Activated T-helper 2 cell treated with anti-CD3 and anti-CD28 coated beads, Interferon-gamma antibody, Interleukin-2, Interleukin-4, amounts not matched to agents 10 μg/mL and 5 μg/mL and 100 μg/mL, durations not matched to agents 14 hours and 24 hours and 36 hours (primary cell): Measurements from ENCODE around the gene CYB561D2. TPM values are rescaled to one million over a fixed set of nuclear protein-coding genes. Genes with fewer than 3 reads are reported as not detected.

Source experiments
- DNase-seq: peaks from one replicate; pipeline ENCODE4 v3.0.0; 2021; ENCODE audit warnings: low spot score
- H3K27ac Mint-ChIP-seq: one replicate; pipeline ENCODE4 v1.8.0; 2021; ENCODE audit warnings: mixed read lengths
- H3K27me3 Mint-ChIP-seq: one replicate; pipeline ENCODE4 v1.8.0; 2021; ENCODE audit warnings: low read depth, mixed read lengths
- H3K36me3 Mint-ChIP-seq: one replicate; pipeline ENCODE4 v1.8.0; 2021; ENCODE audit warnings: low read depth, mixed read lengths
- H3K4me1 Mint-ChIP-seq: one replicate; pipeline ENCODE4 v1.8.0; 2021; ENCODE audit warnings: low read depth, mixed read lengths
- H3K4me3 Mint-ChIP-seq: one replicate; pipeline ENCODE4 v1.8.0; 2021; ENCODE audit warnings: low read depth, mild to moderate bottlenecking, moderate library complexity, mixed read lengths
- H3K9me3 Mint-ChIP-seq: one replicate; pipeline ENCODE4 v1.8.0; 2021; ENCODE audit warnings: mixed read lengths
- intact Hi-C: fragments of 100-400 bp; cut with micrococcal nuclease; formaldehyde crosslinking; loops from one replicate; pipeline ENCODE4 v1.15.1; 2023
- total RNA-seq: library from RNA; stranded (reverse); gene quantifications from 2 replicates; pipeline ENCODE4 v1.2.3, GENCODE V29; 2022

Gene CYB561D2
- total RNA-seq, 1 donor from 2014 or later = 22.9 TPM

DNA sequence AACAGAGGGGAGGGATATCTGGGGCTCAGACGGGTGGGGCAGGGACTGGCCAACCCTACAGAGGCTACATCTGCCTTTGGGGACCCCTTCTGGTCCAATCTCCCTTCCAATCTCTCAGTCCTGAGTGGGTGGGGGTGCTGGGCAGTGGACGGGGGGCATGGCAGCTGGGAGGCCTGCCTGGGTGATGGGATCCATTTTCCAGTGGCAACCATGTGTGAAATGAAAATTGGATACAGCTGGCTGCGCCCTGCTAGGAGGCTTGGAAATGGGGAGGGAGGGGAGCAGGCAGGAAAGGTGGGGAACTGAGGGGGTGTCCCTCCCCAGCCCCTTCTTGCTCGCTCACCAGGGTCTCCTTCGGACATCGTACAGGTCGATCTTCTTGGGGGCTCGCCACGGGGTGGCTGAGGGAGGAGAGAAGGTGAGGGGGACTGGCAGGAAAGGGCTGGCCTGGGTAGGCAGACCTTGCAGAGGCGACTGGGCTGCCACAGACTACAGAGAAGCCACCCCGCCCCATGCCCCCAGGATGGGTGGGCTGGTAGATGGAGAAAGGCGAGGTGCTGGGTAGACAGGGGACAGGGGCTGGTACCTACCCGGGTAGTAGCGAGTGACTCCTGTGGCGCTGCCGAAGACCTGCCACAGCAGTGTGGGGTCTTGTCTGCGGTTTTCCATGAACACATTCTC, 29.9 kb downstream of the CYB561D2 start:
- intact Hi-C loops = no loop called here
- H3K27me3 Mint-ChIP-seq = no peaks in the 10 kb centered on the region
- no peaks in the 10 kb centered on the region for H3K9me3 Mint-ChIP-seq
- no peaks in the 10 kb centered on the region for H3K4me1 Mint-ChIP-seq
- no peaks in the 10 kb centered on the region for H3K36me3 Mint-ChIP-seq
- no peak overlapping the region for H3K27ac Mint-ChIP-seq
- no peak overlapping the region for H3K4me3 Mint-ChIP-seq
- no peak for DNase-seq

DNA sequence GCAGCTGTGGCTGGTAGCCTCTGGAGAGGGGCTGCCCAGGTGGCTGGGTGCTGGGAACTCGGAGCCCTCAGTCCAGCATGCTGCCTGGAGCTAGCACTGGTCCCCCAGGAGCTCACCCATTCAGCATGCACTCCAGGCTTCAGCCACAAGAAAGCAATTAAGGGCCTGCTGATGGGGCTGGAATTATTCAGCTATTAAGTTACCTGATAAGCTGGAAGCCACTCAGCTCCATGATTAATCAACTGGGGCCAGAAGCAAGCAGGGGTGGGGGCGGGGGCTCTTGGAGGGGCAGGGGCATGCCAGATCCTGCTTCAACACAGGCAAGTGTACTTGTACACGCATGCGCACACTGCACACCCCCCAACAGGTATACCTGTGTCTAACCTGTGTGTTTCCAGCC, 30.7 kb downstream of the CYB561D2 start:
- Mint-ChIP-seq H3K4me1 (no peaks in the 10 kb centered on the region), H3K36me3 (no peaks in the 10 kb centered on the region), H3K27me3 (no peaks in the 10 kb centered on the region), H3K9me3 (no peaks in the 10 kb centered on the region), H3K27ac (no peak overlapping the region), H3K4me3 (no peak overlapping the region)
- intact Hi-C loops = no loop called here
- no peak for DNase-seq

DNA sequence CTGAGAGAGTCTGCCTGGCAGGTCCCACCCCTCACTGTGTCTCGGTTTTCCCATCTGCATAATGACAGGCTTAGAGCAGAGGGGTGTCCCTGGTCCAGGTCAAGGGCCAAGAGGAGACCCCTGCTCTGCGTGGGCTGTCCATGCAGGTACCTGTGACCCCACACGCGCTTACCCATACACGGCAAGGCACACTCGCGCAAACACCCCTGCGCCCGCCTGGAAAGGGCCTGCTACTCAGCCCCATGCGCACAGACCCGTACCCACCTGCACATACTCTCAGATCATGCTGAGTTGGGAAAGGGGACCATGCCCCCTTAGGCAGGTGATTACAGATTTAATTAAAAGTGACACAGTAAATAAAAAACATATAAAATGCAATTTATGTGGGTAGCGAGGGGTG, 32.1 kb downstream of the CYB561D2 start:
- no peak overlapping the region for H3K4me3 Mint-ChIP-seq
- no peaks in the 10 kb centered on the region for H3K9me3 Mint-ChIP-seq
- H3K4me1 Mint-ChIP-seq = no peaks in the 10 kb centered on the region
- DNase-seq = no peak
- intact Hi-C loops = no loop called here
- no peaks in the 10 kb centered on the region for H3K27me3 Mint-ChIP-seq
- H3K27ac Mint-ChIP-seq = no peak overlapping the region
- H3K36me3 Mint-ChIP-seq = no peaks in the 10 kb centered on the region

DNA sequence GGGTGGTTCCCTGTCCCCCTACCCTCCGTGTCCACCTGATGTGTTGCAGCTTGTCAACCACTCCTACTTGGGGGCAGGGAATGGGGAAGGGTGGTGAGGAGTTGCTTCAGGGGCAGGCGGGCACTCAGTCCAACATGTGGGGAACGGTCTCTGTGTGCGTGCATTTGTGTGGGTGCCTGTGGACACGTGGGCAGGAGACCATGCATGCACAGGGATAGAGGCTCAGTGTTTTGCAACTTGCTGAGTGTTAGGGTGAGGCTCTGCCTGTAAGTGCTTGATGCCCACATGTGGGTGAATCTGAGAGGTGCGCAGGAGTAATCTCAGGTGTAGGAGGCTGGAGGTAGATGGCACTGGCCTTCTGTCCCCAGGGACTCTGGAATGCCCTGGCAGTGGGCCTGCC, 33.1 kb downstream of the CYB561D2 start:
- H3K4me3 Mint-ChIP-seq = no peak overlapping the region
- no peak for DNase-seq
- no peaks in the 10 kb centered on the region for H3K4me1 Mint-ChIP-seq
- no peak overlapping the region for H3K27ac Mint-ChIP-seq
- no peaks in the 10 kb centered on the region for H3K27me3 Mint-ChIP-seq
- no peaks in the 10 kb centered on the region for H3K9me3 Mint-ChIP-seq
- intact Hi-C loops = no loop called here
- no peaks in the 10 kb centered on the region for H3K36me3 Mint-ChIP-seq

DNA sequence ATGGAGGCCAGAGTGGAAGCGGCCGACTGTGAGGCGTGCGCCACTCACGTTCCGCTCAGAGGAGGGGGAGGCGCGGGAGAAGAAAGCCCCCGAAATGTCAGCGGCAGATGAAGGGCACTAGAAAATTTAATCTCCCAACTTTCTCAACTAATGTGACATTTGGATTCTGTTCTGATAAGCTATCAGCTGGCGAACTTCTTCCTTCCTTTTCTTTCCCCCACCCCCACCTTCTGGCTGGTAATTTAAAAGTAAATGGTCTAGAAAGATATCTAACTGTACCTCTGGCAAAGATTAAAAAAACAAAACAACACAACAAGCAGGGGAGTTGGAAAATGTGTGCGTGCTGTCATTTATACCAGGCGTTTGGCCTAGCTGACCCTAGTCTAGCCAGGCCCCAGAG, 35.1 kb downstream of the CYB561D2 start:
- no peaks in the 10 kb centered on the region for H3K36me3 Mint-ChIP-seq
- H3K27me3 Mint-ChIP-seq = no peaks in the 10 kb centered on the region
- H3K27ac Mint-ChIP-seq = no peak overlapping the region
- H3K9me3 Mint-ChIP-seq = no peaks in the 10 kb centered on the region
- no peak for DNase-seq
- no peak overlapping the region for H3K4me3 Mint-ChIP-seq
- intact Hi-C loops = no loop called here
- H3K4me1 Mint-ChIP-seq = no peaks in the 10 kb centered on the region

DNA sequence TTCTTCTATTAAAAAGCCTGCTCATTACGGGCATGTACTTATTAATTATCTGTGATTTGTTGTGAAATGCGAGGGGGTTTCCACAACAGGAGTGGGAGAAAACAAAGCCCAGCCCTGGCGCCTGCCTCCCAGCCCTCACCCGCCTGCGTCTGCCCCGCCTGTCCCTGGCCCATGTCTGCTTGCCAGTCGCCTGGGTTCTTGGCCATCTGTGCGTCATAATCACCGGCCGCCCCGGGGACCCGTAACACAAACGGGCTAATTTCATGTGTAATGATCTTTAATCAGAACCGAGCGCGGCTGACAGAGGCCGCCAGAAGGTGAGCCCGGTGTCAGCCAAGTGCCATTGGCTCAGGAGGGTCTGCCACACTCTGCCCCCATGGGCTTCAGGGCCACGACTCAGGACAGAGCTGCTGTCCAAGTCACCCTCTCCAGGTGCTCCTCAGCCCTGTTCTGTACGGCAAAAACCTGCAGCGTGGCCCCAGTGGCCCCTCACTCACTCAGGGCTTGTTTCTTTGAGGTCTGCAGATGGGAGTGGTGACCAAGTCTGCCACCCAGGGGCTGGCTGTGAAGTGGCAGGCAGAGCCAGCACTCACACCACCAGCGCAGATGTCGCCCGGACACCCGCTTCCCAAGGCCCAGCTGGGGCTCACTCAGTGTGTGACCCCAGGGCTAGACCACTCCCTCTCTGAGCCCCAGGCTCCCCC, 37.5 kb downstream of the CYB561D2 start:
- Mint-ChIP-seq H3K27ac (no peak overlapping the region), H3K4me1 (peaks cover 6% of the 10 kb centered on the region), H3K9me3 (no peaks in the 10 kb centered on the region), H3K36me3 (no peaks in the 10 kb centered on the region), H3K27me3 (no peaks in the 10 kb centered on the region), H3K4me3 (no peak overlapping the region)
- intact Hi-C loops = no loop called here
- DNase-seq = no peak

DNA sequence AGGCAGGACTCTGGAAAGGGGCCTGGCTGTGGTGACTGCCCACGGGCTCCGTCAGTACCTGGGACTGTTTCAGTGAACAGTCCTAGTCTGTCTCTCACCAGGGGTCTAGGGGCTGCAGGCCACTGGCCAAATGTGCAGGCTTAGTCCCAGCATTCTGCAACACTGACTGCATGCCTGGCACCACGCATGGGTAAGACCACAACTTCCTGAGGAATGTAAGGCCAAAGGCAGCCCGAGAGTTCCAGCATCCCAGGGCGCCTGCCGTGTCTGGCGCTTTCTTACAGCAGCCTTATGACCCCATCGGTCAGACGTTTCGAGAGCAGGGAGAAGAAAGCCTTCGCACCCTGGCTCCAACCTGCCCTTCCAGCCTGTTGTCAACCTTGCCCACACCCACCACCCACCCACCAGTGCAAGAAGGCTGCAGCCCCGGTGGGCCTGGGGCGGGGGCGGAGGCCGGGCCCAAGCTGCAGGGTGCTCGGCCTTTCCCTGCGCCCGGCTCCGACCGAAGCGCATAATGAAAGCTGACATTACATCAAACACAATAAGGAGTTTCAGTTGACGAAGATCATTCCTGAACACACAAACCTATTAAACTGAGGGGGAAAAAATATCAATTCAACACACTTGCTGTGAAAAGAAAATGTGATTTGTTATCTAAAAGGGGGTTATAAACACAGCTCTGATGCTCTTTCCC, 38.2 kb downstream of the CYB561D2 start:
- DNase-seq = no peak
- no peaks in the 10 kb centered on the region for H3K27me3 Mint-ChIP-seq
- H3K27ac Mint-ChIP-seq = no peak overlapping the region
- H3K36me3 Mint-ChIP-seq = no peaks in the 10 kb centered on the region
- H3K4me3 Mint-ChIP-seq = no peak overlapping the region
- H3K4me1 Mint-ChIP-seq = peaks cover 6% of the 10 kb centered on the region
- intact Hi-C loops = no loop called here
- H3K9me3 Mint-ChIP-seq = no peaks in the 10 kb centered on the region

DNA sequence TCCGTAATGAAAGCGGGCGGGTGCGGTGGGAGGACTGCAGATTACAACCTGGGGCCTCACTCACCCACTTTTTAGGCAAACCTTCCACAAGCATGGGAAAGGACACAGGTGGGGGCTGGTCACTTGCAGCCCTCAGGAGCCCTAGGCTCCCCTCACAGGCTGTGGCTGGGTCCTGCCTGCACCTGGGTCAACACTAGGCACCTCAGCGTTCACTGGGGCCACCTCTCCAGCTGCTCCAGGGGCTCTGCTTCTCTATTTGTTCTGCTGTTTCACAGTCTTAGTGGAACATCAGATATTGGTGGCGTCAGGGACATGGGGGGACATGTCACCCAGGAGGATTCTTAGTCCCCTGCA, 38.7 kb downstream of the CYB561D2 start:
- no peak overlapping the region for H3K4me3 Mint-ChIP-seq
- DNase-seq = no peak
- peaks cover 6% of the 10 kb centered on the region for H3K4me1 Mint-ChIP-seq
- H3K27me3 Mint-ChIP-seq = no peaks in the 10 kb centered on the region
- intact Hi-C loops = no loop called here
- H3K36me3 Mint-ChIP-seq = no peaks in the 10 kb centered on the region
- no peaks in the 10 kb centered on the region for H3K9me3 Mint-ChIP-seq
- no peak overlapping the region for H3K27ac Mint-ChIP-seq

DNA sequence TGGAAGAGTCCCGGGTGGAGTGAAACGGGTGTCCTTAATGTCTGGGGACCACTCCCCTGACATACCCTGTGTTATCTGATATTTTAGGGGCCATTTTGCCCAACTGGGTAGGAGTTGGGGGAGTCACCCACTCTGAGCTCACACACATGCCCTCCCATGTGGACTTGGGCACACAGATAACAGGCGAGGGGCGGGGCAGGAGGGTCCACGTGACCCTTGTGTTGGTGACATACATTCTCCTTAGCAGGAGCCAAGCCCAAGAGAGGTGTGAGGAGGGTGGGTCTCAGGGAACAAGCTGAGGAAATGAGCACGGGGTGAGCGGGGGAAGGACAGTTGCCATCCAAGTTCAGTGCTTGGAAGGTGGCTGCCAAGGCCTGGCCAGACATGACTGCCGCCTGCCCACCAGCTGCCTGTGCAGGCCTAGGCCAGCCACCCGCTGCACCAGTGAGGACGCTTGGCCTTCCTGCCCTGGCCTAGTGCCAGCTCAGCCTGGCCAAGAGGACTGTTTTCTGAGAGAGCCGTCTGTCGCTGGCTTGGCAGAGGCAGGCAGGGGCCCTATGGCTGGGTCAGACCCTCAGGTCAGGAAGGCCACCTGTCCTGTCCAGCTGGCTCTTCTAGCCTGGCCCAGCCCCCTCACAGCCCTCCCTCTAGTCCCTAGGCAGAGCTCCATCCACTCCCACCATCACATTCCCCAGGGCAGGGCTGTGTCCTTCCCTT, 40.0 kb downstream of the CYB561D2 start:
- Mint-ChIP-seq H3K4me1 (peaks cover 6% of the 10 kb centered on the region), H3K4me3 (no peak overlapping the region), H3K36me3 (no peaks in the 10 kb centered on the region), H3K27me3 (no peaks in the 10 kb centered on the region), H3K9me3 (no peaks in the 10 kb centered on the region), H3K27ac (no peak overlapping the region)
- intact Hi-C loops = no loop called here
- DNase-seq = no peak

DNA sequence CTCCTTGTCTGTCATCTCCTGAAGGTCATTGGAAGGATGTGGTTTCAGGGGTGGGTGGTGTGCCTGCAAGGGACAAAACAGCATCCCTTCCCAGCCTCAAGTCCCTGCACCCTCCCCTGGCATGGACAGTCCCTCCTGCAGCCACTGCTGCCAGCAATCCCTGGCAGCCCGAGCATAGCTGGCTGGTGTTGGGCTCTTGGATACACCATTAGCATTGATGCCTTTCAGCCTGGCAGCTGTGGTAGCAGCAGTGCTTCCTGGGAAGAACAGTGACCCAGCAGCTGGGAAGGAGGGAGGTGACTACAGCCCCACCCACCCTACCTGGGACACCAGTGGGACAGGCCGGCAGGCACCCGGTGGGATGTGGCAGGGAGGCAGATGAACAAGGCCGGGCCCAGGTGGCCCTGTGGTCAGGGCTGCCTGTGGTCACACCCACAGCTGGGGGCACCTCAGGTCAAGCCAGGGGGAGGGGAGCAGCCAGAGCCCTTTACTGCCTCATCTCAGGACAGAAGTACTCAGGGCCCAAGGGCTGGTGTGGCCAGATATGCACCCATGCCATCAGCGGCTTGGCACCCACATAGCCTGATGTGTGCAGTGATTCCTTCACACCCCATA, 41.5 kb downstream of the CYB561D2 start:
- intact Hi-C loops = no loop called here
- no peak overlapping the region for H3K4me3 Mint-ChIP-seq
- no peak for DNase-seq
- no peaks in the 10 kb centered on the region for H3K9me3 Mint-ChIP-seq
- H3K27me3 Mint-ChIP-seq = no peaks in the 10 kb centered on the region
- H3K4me1 Mint-ChIP-seq = peaks cover 6% of the 10 kb centered on the region
- H3K27ac Mint-ChIP-seq = no peak overlapping the region
- H3K36me3 Mint-ChIP-seq = no peaks in the 10 kb centered on the region

DNA sequence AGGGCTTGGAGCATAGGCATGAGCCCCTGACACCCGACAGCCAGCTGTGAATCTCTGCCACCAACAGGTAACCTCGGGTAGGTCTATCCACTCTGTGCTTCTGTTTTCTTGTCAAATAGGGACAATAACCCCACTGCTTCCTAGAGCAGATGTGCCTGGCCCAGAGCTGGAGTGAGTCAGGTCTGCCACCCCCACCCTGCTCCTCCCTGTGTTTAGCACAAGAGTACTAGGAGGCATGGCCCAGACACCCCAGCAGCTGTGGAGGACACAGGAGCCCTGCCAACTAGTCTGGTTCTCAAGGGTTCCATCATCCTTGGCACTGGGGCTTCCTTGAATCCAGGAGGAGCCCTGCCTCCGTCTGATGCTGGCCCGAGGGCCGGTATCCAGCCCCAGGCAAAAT, 42.4 kb downstream of the CYB561D2 start:
- Mint-ChIP-seq H3K36me3 (no peaks in the 10 kb centered on the region), H3K4me3 (no peak overlapping the region), H3K27ac (no peak overlapping the region), H3K9me3 (no peaks in the 10 kb centered on the region), H3K4me1 (peaks cover 6% of the 10 kb centered on the region), H3K27me3 (no peaks in the 10 kb centered on the region)
- DNase-seq = no peak
- intact Hi-C loops = no loop called here

DNA sequence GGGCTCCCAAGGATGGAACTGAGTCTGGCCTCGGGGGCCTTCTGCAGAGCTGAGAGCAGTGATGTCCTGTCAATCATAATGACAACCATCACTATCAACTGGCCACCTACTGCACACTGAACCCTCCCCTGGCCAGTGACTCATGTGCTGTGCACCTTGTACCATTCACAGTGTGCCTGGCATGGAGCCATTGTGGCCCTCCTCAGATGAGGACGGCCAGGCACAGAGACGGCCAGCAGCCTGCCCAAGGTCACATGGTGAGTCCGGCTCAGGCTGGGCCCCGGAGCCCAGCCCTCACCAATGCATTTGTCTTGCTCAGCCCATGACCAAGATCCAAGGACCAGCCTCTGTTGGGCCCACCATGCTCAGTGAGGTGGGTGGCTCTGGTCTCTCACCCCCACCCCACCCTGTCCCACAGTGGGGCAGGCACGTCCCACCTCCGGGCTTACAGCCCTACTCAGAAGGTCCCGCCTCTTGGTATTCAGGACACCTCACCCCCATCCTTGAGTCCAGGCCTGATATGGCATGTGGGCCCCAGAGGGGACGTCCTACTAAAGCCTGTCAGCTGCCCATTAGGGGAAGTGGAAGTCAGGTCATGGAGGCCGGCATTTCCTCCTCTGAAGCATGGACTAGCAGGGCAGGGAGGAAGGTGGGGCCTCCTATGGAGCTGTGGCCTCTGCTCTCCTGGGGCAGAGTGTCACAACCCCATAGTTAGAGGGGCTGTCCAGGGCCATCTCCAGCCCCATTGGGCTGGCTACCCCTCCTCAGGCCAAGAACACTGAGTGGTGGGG, 44.6 kb downstream of the CYB561D2 start:
- no peak for DNase-seq
- no peaks in the 10 kb centered on the region for H3K27me3 Mint-ChIP-seq
- no peak overlapping the region for H3K4me3 Mint-ChIP-seq
- H3K27ac Mint-ChIP-seq = no peak overlapping the region
- no peaks in the 10 kb centered on the region for H3K36me3 Mint-ChIP-seq
- H3K4me1 Mint-ChIP-seq = peaks cover 6% of the 10 kb centered on the region
- H3K9me3 Mint-ChIP-seq = no peaks in the 10 kb centered on the region
- intact Hi-C loops = no loop called here
